Stimulated activated memory B cell treated with anti-CD40 and anti-IgM and Interleukin-4, amounts not matched to agents 10 μg/mL and 1 μg/mL and 100 μg/mL, for 72 hours (primary cell): ENCODE measurements around the gene TRIM24.
"Not testable (repeated sequence)": the region's sequence is repeated elsewhere in the genome, so short reads cannot be mapped to it uniquely, and the experiment has no call there.

Source experiments
- ATAC-seq: fragments of 150-1000 bp; cut with Tn5 transposase; 2 replicates; pipeline ENCODE4 v1.10.0; 2021
- H3K27ac Mint-ChIP-seq: one replicate; pipeline ENCODE4 v1.8.0; 2022; ENCODE audit warnings: mild to moderate bottlenecking, mixed read lengths
- H3K27me3 Mint-ChIP-seq: one replicate; pipeline ENCODE4 v1.8.0; 2022; ENCODE audit warnings: mixed read lengths
- H3K36me3 Mint-ChIP-seq: one replicate; pipeline ENCODE4 v1.8.0; 2022; ENCODE audit warnings: mixed read lengths
- H3K4me1 Mint-ChIP-seq: one replicate; pipeline ENCODE4 v1.8.0; 2022; ENCODE audit warnings: mixed read lengths
- H3K4me3 Mint-ChIP-seq: one replicate; pipeline ENCODE4 v1.8.0; 2022; ENCODE audit warnings: mild to moderate bottlenecking, moderate library complexity, mixed read lengths
- H3K9me3 Mint-ChIP-seq: one replicate; pipeline ENCODE4 v1.8.0; 2022; ENCODE audit warnings: mixed read lengths

TRIM24 gene

DNA sequence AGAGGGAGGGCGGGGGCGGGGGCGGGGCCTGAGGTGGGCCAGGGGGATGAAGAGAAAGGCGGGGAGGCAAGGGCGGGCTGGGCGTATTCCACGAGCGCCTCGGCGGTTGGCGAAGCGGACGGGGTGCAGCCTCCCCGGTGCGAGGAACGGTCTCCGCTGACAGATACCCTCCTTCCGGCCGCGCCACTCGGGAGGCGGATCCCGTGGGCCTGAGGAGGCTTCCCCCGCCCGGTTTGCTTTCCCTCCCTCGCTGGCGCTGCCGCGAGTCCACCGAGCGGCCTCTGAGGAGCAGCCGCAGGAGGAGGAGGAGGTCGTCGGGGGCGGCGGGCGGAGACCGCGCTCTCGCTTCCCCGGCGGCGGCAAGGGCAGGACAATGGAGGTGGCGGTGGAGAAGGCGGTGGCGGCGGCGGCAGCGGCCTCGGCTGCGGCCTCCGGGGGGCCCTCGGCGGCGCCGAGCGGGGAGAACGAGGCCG lies at the start of gene TRIM24:
Gene TRIM24, plus strand, starts transcription at position 84 of the 473 bp plus-strand sequence. Its CDS starts 290 bp downstream, at position 374.
- Mint-ChIP-seq H3K9me3 (peaks cover 2% of the 10 kb centered on the region), H3K27ac (peak within 1 kb of the TSS; percentile 41), H3K4me1 (peaks cover 14% of the 10 kb centered on the region), H3K27me3 (no peaks in the 10 kb centered on the region), H3K36me3 (no peaks in the 10 kb centered on the region), H3K4me3 (peak within 1 kb of the TSS; percentile 81)
- ATAC-seq, result no peak

DNA sequence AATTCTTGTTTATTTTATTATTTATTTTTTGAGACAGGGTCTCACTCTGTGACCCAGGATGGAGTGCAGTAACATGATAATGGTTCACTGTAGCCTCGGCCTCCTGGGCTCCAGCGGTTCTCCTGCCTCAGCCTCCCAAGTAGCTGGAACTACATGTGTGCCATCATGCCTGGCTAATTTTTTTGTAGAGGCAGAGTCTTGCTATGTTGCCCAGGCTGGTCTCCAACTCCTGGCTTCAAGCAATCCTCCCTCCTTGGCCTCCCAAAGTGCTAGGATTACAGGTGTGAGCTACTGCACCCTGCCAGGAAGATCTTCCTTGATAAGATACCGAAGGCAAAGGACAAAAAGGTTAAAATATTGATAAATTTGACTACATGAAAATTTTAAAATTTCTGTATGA lies 48.0 kb upstream of the TRIM24 start:
- H3K27ac Mint-ChIP-seq, H3K9me3 Mint-ChIP-seq, H3K36me3 Mint-ChIP-seq, H3K27me3 Mint-ChIP-seq, ATAC-seq, H3K4me1 Mint-ChIP-seq, H3K4me3 Mint-ChIP-seq: not testable (repeated sequence)

DNA sequence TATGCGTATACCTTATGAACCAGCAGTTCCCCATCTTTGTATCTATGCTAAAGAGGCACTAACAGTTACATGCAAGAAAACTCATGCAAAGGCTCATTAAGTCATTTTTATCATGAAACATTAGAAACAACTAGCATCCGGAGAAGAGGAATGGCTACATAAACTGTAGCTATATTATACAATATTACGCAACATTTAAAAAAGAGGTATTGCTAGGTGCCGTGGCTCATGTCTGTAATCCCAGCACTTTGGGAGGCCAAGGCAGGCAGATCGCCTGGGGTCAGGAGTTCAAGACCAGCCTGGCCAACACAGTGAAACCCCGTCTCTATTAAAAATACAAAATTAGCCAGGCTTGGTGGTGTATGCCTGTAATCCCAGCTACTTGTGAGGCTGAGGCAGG lies 47.1 kb upstream of the TRIM24 start:
- H3K36me3 Mint-ChIP-seq, H3K9me3 Mint-ChIP-seq, H3K4me1 Mint-ChIP-seq, H3K4me3 Mint-ChIP-seq, ATAC-seq, H3K27ac Mint-ChIP-seq, H3K27me3 Mint-ChIP-seq: not testable (repeated sequence)

DNA sequence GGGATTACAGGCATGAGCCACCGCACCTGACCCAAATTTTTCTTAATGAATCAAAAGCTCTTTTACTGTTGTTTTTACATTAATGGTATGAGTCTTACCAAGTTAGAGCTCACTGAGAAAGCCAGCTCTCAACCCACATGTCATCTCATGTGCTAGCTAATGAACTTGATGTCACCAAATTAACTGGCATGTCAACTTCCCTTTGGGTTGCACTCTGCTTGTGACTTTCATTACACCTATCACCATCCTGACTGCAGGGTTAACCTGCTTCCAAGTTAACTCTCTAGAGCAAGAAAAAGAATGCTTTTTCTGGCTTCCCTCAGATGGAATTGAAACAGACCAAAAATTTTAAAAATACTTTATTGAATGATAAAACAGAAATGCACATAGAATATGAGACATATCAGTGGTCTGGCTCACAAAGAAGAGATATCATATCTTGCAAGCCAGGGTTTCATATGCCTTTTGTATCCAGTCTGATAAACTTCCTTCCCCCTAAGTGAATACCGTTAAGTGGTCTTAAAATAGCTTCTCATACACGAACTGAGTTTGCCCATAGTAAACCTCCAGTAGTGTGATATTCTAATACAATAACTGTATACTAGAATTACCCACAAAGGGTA lies 42.9 kb upstream of the TRIM24 start:
- ATAC-seq, result no peak
- H3K4me1 Mint-ChIP-seq, result no peaks in the 10 kb centered on the region
- H3K36me3 Mint-ChIP-seq, result no peaks in the 10 kb centered on the region
- H3K27me3 Mint-ChIP-seq, result peaks cover 10% of the 10 kb centered on the region
- no peak overlapping the region for H3K4me3 Mint-ChIP-seq
- H3K27ac Mint-ChIP-seq, result no peak overlapping the region
- no peaks in the 10 kb centered on the region for H3K9me3 Mint-ChIP-seq

DNA sequence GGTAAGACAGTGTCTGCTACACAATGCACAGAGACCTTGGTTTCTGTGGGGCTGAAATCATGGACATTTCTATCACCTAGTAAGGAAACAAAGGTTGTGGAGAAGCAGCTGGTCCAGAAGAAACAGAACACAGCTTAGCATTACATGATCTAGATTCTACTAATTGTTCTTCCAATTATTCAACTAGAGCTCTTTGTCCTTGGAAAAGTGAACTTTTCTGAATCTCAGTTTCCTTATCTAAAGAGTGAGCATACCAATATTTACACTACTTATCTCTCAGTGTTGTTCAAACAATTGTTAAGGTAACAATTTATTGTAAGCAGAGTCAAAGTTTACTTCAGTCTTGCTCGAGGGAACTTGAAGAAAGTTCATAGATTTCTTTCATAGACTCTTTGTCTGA lies 42.3 kb upstream of the TRIM24 start:
- no peak overlapping the region for H3K4me3 Mint-ChIP-seq
- no peak for ATAC-seq

DNA sequence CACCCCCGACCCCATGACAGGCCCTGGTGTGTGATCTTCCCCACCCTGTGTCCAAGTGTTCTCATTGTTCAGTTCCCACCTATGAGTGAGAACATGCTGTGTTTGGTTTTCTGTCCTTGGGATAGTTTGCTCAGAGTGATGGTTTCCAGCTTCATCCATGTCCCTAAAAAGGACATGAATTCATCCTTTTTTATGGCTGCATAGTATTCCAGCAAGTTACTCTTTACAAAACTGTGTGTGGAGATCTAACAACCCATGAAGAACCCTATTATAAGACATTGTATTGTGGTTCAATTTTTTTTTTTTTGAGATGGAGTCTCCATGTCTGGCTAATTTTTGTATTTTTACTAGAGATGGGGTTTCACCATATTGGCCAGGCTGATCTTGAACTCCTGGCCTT lies 41.7 kb upstream of the TRIM24 start:
- H3K27ac Mint-ChIP-seq, H3K9me3 Mint-ChIP-seq, H3K4me3 Mint-ChIP-seq, ATAC-seq, H3K36me3 Mint-ChIP-seq, H3K4me1 Mint-ChIP-seq: not testable (repeated sequence)
- peaks cover 10% of the 10 kb centered on the region for H3K27me3 Mint-ChIP-seq

More for the DNA sequence above, 42.3 kb upstream of the TRIM24 start:
- Mint-ChIP-seq H3K27ac (no peak overlapping the region), H3K27me3 (peaks cover 10% of the 10 kb centered on the region), H3K9me3 (no peaks in the 10 kb centered on the region), H3K36me3 (no peaks in the 10 kb centered on the region), H3K4me1 (no peaks in the 10 kb centered on the region)

DNA sequence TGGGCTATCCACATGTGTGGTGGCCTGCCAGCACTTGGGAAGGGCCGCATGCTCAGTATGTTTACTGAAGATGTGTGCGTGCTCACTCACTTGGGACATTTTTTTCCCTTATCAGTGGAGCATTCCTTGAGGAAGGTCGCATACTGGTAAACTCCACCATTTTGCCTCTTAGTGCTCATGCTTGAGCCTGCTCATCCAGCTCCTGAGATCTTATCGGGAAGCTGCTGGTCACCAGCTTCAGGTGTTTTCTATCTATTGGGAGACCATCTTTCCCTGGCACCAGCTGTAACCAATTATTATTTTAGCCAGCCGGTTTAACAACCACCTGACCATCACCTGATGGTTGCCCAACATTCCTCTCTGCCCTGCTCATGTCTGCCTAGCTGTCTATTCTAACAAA lies 35.0 kb upstream of the TRIM24 start:
- no peak for ATAC-seq
- Mint-ChIP-seq H3K27ac (no peak overlapping the region), H3K9me3 (peaks cover 11% of the 10 kb centered on the region), H3K27me3 (peaks cover 28% of the 10 kb centered on the region), H3K4me1 (no peaks in the 10 kb centered on the region), H3K36me3 (no peaks in the 10 kb centered on the region), H3K4me3 (no peak overlapping the region)

DNA sequence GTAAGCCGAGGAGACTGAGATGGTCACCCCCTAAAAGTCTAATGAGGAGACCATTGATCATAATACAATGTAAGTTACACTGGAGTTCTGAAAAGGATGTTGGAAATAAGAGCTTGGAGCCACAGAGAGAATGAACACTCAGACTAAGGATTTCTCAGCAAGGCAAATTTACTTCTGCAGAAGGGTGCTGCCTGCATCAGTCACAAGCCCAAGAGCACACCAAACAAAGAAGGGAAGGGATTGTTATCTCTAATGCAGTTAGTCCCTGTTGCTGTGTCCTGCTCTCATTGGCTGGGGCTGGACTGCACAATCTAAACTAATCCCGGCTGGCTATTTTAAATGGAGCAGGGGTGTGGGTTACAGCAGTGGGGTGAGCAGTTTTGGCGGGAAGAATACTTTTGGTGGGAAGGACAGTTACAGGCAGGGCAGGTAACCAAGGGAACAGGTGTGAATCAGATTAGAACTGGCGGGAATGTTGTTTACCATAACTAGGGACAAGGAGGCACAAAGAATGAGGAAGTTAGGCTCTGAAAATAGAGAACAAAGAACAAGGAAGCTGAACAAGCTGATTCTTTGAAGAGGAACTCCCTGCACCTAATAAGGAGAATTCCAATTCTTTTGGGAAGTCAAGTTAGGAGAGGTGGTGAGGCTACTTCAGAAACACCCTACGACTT lies 30.3 kb upstream of the TRIM24 start:
- H3K27ac Mint-ChIP-seq, result no peak overlapping the region
- no peaks in the 10 kb centered on the region for H3K36me3 Mint-ChIP-seq
- peaks cover 34% of the 10 kb centered on the region for H3K27me3 Mint-ChIP-seq
- no peak overlapping the region for H3K4me3 Mint-ChIP-seq
- ATAC-seq, result no peak
- H3K9me3 Mint-ChIP-seq, result peaks cover 26% of the 10 kb centered on the region
- no peaks in the 10 kb centered on the region for H3K4me1 Mint-ChIP-seq

DNA sequence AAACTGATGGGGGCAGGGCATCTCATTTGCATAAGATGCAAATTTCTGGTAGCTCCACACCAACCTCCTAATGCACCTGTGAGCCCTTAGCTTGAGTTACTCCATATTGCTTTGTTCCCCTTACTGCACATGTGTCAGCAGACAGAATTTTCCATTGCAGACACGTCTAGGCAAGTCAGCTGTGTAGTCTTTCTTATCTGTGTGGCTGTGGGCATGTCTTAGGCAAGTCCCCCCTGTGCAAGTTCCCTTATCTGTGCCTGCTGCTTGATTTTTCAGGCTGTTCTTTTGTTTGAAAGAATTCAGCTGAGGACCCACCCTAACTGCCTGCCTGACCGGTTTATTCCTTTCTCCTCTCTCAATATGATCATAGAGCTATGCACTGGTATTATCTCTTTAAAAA lies 28.5 kb upstream of the TRIM24 start:
- no peaks in the 10 kb centered on the region for H3K4me1 Mint-ChIP-seq
- peaks cover 30% of the 10 kb centered on the region for H3K9me3 Mint-ChIP-seq
- H3K4me3 Mint-ChIP-seq, result no peak overlapping the region
- no peaks in the 10 kb centered on the region for H3K36me3 Mint-ChIP-seq
- H3K27ac Mint-ChIP-seq, result no peak overlapping the region
- no peak for ATAC-seq
- peaks cover 33% of the 10 kb centered on the region for H3K27me3 Mint-ChIP-seq

DNA sequence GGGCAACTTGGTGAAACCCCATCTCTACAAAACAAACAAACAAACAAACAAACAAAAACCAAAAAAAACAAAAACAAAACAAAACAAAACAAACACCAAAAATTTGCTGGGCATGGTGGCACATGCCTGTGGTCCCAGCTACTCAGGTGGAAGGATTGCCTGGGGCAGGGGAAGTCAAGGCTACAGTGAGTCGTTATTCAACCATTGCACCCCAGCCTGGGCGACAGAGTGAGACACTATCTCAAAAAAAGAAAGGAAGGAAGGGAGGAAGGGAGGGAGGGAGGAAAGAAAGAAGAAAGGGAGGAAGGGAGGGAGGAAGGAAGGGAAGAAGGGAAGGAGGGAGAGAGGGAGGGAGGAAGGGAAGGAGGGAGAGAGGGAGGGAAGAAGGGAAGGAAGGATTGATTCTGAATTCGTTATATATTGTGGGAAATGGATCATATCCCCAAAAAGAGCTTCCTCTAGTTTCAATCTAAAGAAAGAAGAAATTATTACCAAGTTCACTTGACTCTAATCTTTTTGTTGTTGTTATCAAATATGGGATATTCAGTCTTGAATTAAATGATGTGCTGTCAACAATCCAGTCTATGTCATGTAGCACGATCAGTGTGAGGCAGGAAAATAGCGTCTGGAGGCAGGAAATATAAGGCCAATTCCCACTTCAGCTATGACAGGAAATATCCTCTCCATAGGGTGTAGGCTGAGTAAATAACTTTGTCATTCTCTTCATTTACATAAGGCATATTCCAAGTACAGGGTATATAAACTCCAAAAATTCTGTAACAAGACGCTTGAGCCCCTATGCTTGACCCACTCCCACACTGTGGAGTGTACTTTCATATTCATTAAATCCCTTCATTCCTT lies 26.2 kb upstream of the TRIM24 start:
- Mint-ChIP-seq H3K4me3 (no peak overlapping the region), H3K4me1 (no peaks in the 10 kb centered on the region), H3K36me3 (no peaks in the 10 kb centered on the region), H3K27ac (no peak overlapping the region), H3K27me3 (peaks cover 33% of the 10 kb centered on the region), H3K9me3 (peaks cover 27% of the 10 kb centered on the region)
- no peak for ATAC-seq

DNA sequence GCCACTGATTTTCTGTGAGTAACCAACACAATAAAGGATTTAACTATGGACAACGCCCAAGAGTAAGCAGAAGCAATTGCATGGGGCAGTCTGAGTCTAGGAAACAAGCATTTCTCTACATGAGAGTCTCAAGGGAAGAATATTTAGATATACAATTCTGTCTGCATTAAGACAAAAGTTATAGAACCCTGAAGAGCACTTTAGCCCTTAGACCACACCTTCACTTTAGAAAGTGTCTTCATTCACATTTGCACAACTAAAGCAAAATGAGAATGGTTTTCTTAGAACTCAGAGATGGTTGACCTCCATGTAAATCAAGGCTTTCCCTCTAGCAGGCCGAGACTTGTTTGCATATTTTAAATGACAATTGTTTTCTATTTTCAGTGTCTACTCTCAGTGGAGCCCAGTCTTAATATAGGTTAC lies 25.5 kb upstream of the TRIM24 start:
- H3K27me3 Mint-ChIP-seq, result peaks cover 33% of the 10 kb centered on the region
- no peak for ATAC-seq
- H3K4me1 Mint-ChIP-seq, result no peaks in the 10 kb centered on the region
- no peak overlapping the region for H3K27ac Mint-ChIP-seq
- H3K36me3 Mint-ChIP-seq, result no peaks in the 10 kb centered on the region
- H3K9me3 Mint-ChIP-seq, result peaks cover 23% of the 10 kb centered on the region
- no peak overlapping the region for H3K4me3 Mint-ChIP-seq

DNA sequence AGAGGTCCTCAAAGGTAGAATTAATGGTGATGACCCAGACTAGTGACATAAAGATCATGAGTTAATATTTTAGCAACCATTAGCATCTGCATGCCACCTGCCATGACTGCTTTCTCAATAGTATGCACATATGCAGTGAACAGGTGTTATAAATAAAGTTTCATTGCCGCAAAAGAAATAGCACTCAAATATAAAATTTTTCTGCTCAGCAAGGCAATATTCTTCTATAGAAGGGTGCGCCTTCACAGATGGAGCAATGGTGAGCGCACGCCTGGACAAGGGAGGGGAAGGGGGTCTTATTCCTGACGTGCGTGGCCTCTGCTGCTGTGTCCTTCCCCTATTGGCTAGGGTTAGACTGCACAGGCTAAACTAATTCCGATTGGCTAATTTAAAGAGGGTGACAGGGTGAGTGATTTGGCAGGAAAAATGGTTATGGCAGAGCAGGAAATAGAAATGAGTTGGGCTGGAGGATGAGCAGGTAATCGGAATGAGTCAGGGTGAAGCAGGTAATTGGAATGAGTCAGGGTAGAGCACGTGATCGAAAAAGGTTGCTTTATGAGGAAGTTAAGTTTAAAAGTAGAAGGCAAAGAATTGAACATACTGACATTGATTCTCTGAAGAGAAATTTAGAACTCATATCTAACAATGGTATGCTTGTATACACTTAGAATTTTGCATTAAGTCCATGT lies 24.7 kb upstream of the TRIM24 start:
- Mint-ChIP-seq H3K4me3 (no peak overlapping the region), H3K27me3 (peaks cover 33% of the 10 kb centered on the region), H3K9me3 (peaks cover 17% of the 10 kb centered on the region), H3K27ac (no peak overlapping the region), H3K36me3 (no peaks in the 10 kb centered on the region), H3K4me1 (no peaks in the 10 kb centered on the region)
- no peak for ATAC-seq

DNA sequence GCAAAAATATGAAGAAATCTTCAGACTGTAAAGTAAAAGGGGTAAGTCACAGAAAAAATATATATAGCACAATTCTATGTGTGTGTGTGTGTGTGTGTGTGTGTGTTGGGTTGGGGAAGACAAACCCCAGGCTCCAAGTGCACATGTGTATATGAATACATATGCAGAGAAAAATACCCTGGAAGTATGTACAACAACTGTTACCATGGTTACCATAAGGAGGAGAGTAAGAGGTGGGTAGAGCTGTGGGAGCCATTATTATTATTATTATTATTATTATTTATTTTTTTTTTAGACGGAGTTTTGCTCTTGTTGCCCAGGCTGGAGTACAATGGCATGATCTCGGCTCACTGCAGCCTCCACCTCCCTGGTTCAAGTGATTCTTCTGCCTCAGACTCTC lies 23.7 kb upstream of the TRIM24 start:
- no peaks in the 10 kb centered on the region for H3K4me1 Mint-ChIP-seq
- H3K4me3 Mint-ChIP-seq, result no peak overlapping the region
- no peak overlapping the region for H3K27ac Mint-ChIP-seq
- peaks cover 13% of the 10 kb centered on the region for H3K9me3 Mint-ChIP-seq
- H3K36me3 Mint-ChIP-seq, result no peaks in the 10 kb centered on the region
- no peak for ATAC-seq
- H3K27me3 Mint-ChIP-seq, result peaks cover 33% of the 10 kb centered on the region

DNA sequence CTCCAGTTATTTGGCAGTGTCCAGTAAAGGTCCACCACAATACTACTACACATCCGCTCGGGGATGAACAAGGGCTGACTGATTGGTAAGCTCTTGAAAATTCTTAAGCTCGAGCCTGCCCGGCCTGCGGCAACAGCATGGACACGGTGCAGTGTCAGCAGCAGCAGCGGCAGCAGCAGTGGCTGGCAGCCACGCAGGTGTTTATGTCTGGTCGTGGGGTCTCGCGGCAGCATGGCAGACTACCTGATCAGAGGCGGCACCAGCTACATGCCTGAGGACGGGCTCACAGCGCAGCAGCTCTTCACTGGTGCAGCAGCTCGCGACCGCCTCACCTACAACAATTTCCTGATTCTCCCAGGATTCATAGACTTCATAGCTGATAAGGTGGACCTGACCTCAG lies 19.6 kb upstream of the TRIM24 start:
- ATAC-seq, result no peak
- Mint-ChIP-seq H3K4me1 (no peaks in the 10 kb centered on the region), H3K27me3 (peaks cover 26% of the 10 kb centered on the region), H3K36me3 (no peaks in the 10 kb centered on the region), H3K27ac (no peak overlapping the region), H3K9me3 (peaks cover 2% of the 10 kb centered on the region), H3K4me3 (no peak overlapping the region)

DNA sequence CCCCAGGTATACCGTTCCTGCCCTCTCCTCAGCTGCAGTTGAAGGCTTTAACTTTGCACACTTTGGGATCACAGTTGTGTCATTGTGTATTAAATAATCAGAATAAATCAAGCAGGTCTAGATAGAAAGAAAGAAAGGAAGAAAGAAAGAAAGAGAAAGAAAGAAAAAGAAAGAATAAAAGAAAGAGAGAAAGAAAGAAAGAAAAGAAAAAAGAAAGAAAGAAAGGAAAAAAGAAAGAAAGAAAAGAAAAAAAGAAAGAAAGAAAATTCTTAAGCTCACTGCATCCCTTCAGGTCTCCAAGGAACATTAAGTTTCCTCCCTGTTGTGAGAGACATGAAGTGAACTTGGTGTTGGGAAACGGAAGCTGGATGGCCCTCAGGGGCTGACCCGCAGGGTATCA lies 17.2 kb upstream of the TRIM24 start:
- Mint-ChIP-seq H3K27ac (no peak overlapping the region), H3K36me3 (no peaks in the 10 kb centered on the region), H3K9me3 (no peaks in the 10 kb centered on the region), H3K4me1 (no peaks in the 10 kb centered on the region), H3K4me3 (no peak overlapping the region), H3K27me3 (peaks cover 21% of the 10 kb centered on the region)
- ATAC-seq, result no peak
